GM12872 (cell line): ENCODE results near the gene PIGR.

Source experiments
- TF ChIP-seq, protein P1 (sequence below): IDR thresholded peaks from 3 replicates; pipeline ENCODE4 v1.5.1; 2011; ENCODE audit warnings: low read depth, mild to moderate bottlenecking, low read length, moderate library complexity; ENCODE audit not compliant: insufficient read depth

Gene PIGR

DNA sequence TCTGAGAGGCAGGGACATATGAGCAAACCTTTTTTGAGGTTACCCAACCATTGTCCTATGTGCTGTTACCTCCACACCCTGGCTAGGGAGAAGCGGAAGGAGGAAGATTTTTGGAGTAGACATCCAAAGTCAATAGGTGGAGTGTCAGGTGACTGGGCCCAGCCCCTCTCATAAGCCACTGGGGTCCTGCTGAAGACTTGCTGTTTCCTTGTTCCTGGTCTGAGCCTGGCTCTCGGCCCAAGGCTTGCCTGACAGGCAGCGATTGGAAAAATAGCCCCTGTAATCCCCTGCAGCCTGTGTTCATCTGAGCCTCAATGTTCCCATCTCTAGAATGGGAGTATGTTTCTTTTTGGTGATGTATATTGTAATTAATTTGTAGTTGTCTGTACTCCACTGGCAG is 6.9 kb upstream of the PIGR start:
- TF ChIP-seq, protein P1, sequence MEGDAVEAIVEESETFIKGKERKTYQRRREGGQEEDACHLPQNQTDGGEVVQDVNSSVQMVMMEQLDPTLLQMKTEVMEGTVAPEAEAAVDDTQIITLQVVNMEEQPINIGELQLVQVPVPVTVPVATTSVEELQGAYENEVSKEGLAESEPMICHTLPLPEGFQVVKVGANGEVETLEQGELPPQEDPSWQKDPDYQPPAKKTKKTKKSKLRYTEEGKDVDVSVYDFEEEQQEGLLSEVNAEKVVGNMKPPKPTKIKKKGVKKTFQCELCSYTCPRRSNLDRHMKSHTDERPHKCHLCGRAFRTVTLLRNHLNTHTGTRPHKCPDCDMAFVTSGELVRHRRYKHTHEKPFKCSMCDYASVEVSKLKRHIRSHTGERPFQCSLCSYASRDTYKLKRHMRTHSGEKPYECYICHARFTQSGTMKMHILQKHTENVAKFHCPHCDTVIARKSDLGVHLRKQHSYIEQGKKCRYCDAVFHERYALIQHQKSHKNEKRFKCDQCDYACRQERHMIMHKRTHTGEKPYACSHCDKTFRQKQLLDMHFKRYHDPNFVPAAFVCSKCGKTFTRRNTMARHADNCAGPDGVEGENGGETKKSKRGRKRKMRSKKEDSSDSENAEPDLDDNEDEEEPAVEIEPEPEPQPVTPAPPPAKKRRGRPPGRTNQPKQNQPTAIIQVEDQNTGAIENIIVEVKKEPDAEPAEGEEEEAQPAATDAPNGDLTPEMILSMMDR = no peak

DNA sequence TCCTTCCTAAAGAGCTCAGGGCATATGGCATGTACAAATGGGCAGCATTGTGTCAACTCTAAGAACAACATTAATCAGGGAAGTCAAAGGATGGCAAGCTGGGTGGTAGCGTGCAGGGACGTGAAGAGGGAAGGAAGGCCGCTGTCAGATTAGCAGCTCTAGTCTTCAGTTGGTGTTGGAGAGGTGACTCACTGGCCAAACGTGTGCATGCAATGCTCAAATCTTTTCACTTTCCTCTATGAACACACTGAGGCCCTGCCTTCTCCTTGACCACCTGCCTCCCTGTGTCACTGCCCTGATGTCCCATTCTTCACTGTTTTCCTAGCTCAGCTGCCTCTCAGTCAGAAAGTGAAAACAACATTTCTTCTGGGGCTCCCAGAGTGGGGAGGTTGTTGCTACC is 5.9 kb upstream of the PIGR start:
- TF ChIP-seq, protein P1 = no peak

DNA sequence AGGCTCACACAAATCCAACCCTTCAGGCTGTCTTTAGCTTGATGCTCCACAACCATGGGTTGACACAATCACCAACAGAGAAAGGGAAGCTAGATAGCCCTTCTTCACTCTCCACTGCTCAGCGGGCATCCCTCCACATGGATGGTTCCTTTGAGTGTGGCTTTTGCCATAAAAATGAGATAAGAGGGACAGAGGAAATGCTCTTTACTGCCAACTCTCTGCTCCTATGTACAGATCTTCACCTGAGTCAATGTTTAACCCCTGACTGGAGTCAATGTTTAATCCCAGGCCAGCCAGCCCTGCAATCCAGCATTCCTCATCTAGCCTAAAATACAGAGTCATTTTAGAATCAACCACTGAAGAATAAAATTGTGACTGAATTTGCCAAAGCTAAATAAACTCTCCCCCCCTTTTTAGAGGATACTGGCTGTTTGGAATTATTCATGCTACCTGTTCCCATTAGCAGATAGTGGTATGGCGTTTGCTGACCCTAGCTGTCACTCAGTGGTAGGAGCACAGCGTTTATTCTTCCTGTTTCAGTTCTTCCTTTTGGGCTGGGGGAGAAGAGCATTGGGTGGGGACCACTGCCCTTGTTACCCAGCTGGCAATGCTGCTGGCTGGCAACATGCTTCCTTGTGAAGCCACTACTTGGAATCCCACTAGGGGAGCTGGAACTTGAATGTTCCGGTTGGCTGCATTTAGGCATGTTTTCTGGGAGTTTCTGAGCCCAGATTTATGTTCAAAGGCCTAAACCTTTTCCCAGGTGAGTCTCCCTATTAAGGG is 5.2 kb upstream of the PIGR start:
- TF ChIP-seq, protein P1 = no peak

DNA sequence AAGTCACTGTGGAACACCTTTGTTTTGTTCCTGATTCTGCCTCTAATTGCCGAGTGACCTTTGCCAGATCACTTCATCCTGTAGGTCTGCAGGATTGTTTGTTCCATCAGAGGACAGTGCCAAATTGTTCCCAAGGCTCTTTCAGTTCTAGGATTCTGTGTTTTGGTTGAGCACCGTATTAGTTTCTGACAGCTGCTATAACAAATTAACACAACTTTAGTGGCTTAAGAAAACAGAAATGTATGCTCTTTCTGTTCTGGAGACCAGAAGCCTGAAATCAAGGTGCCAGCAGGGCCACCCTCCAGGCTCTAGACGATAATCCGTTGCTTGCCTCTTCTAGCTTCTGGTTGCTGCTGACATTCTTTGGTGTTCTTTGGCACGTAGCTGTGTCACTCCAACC is 3.4 kb upstream of the PIGR start:
- TF ChIP-seq, protein P1 = no peak

DNA sequence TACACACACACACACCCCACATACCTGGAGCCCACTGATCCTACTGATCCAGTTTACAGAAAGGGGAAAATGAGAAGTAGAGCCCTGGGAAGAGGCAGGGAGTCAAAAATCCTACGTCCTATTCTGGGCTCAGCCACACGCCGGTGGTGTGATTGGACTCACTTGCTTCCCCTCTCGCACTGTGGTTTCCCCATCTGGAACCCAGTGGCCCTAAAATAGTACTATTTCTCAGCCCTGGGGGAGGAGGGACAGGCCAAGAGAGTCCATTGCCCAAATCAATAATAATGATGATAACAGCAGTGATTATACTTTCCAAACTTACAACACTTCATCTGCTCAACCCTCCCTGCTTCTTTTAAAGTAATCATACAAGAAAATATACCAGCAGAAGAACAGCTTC is 2.9 kb upstream of the PIGR start:
- TF ChIP-seq, protein P1 = no peak

DNA sequence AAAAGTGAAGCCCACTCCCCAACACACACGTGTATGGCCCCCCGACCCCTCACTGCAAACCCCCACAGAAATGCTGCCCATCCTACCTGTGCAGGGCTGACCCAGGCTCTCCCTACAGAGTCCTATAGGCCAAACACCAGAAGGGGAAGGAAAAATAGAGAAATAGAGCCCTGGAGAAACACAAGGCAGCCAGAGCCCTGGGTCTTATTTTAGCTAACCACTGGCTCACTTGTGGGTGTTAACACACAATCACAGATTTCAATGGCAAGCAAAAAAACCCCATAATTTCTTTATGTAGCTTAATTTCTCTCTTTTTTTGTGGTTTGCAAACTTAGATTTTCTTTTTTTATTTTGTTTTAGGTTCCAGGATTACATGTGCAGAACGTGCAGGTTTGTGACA is 989 bp upstream of the PIGR start:
- TF ChIP-seq, protein P1 = no peak

DNA sequence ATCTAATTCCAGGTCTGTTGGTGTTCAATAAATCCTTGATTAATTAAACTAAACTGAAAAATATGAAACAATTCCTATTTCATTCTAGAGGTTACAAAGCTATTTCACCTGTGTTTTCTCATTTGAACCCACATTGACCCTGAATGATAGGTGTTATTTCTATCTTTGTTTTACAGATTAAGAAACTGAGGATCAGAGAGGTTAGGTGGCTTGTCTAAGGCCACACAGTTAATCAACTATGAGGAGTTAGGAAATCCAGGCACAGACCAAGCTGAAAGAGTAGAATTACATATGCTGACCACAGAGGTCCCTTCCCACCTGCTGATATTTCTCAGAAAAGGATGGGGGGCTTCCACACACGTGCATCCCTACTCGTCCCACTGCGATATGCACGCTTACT is 487 bp downstream of the PIGR start:
- TF ChIP-seq, protein P1 = no peak

DNA sequence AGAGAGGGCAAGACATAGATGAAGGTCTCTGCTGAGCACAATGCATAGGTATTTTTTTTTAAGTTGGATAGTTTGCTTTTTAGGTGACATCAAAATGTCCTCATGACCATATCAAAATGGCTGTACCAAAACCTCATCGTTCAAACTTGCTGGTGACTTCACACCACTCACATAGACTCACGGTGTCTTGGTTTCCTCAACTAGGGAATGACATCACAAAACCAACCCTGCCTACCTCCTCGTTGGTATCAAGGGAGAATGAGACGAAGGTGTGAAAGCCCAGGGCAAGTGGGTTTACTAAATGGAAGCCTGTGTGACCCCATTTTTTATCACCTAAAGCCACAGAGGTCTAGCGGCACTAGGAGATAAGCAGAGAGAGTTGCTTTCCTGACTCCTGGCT is 1.6 kb downstream of the PIGR start:
- TF ChIP-seq, protein P1 = no peak
